Adrenal gland (tissue), 5 donors: ENCODE results near the gene KLK14.

Experiments
- POLR2A ChIP-seq, 2 donors: fragments of 450-650 bp; IDR thresholded peaks; one replicate each; pipeline ENCODE4 v1.6.1; 2017; ENCODE audit warnings: antibody characterized with exemption in 2 of 2, mild to moderate bottlenecking in 2 of 2, moderate library complexity in 1 of 2
- TF ChIP-seq, protein P1 (sequence below), 6 experiments: fragments of 450-650 bp in 4 of 6; fragments of 200-600 bp in 2 of 6; sonication (generic) in 1 of 6; IDR thresholded peaks; 1 replicate in 5 of 6; 2 replicates in 1 of 6; pipeline versions ENCODE4 v1.5.1 to v1.8.0; 2016 to 2021; ENCODE audit warnings: antibody characterized with exemption in 6 of 6, mild to moderate bottlenecking in 2 of 6, moderate library complexity in 1 of 6
- donor health status: DM: no; HTN: no; CAD: no.

DNA sequence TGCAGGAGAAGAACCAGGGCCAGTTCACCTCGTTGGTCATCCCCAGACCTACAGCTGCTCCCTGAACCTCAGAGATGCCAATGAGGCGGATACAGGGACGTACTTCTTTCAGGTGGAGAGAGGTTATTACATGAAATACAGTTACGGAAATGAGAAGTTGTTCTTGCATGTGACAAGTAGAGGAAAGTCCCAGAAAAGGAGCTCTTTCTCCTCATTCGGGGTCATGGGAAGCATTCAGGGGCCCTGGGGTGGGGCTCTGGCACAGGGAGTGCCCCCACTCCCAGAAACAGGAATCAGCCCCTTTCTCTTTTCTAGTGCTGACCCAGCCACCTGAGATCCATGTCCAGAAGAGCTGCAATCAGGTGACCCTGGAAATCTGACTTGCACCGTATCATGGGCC is 37.5 kb upstream of the KLK14 start:
- TF ChIP-seq, protein P1, sequence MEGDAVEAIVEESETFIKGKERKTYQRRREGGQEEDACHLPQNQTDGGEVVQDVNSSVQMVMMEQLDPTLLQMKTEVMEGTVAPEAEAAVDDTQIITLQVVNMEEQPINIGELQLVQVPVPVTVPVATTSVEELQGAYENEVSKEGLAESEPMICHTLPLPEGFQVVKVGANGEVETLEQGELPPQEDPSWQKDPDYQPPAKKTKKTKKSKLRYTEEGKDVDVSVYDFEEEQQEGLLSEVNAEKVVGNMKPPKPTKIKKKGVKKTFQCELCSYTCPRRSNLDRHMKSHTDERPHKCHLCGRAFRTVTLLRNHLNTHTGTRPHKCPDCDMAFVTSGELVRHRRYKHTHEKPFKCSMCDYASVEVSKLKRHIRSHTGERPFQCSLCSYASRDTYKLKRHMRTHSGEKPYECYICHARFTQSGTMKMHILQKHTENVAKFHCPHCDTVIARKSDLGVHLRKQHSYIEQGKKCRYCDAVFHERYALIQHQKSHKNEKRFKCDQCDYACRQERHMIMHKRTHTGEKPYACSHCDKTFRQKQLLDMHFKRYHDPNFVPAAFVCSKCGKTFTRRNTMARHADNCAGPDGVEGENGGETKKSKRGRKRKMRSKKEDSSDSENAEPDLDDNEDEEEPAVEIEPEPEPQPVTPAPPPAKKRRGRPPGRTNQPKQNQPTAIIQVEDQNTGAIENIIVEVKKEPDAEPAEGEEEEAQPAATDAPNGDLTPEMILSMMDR (IDR thresholded peaks at IDR 0.05) = no peak
- no peak for TF ChIP-seq POLR2A (IDR thresholded peaks at IDR 0.05)
